ENCODE data around the gene ANKRD44. TPM values are rescaled to one million over a fixed set of nuclear protein-coding genes. Genes with fewer than 3 reads are reported as not detected.

The ANKRD44 gene
- total and polyA plus RNA-seq, 12 donors: 1.1 to 20.1 (median 6.9) TPM

DNA sequence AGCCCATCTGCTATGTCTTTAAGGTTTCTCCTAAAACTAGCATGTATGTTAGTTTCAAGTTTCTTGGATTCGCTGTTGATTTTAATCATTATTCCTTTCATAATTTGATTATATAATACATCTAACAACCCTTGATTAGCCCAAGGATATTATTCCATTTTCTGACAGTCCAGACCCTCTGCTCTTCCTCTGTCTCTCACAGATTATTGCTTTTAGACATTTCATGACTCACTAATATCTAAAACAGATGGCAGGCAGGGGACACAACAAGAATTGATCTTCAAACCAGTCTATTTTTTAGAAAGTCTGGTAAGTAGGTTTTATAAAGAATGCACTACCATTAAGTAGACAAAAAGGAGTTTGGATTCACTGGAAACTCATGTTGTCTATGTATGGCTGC is 162.2 kb downstream of the ANKRD44 start:
- peaks cover 0 to 59% (median 7%) of the 10 kb centered on the region in 9 donors for H3K4me1 ChIP-seq
- intact Hi-C loops (cut with DNase I): no loop called here

DNA sequence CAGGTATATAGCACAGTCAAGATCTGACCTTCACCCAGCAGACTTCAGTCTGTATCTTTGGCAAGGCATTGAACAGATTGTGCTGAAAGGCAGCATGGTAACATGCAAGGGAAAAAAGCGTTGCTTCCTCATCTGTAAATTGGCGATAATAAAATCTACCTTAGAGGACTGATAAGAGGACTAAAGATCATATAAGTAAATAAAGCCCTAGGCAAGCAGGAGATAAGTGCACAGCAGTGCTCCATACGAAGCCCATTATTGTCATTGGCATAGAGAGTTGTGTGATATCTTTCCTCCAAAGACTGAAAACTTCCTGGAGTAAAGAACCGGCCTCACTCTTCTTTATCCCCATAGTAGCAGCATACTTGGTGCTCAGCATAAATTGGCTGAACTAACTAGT is 162.6 kb downstream of the ANKRD44 start:
- intact Hi-C loops (cut with DNase I): no loop called here

More for the DNA sequence above, 162.2 kb downstream of the ANKRD44 start:
- TF ChIP-seq, protein P1, sequence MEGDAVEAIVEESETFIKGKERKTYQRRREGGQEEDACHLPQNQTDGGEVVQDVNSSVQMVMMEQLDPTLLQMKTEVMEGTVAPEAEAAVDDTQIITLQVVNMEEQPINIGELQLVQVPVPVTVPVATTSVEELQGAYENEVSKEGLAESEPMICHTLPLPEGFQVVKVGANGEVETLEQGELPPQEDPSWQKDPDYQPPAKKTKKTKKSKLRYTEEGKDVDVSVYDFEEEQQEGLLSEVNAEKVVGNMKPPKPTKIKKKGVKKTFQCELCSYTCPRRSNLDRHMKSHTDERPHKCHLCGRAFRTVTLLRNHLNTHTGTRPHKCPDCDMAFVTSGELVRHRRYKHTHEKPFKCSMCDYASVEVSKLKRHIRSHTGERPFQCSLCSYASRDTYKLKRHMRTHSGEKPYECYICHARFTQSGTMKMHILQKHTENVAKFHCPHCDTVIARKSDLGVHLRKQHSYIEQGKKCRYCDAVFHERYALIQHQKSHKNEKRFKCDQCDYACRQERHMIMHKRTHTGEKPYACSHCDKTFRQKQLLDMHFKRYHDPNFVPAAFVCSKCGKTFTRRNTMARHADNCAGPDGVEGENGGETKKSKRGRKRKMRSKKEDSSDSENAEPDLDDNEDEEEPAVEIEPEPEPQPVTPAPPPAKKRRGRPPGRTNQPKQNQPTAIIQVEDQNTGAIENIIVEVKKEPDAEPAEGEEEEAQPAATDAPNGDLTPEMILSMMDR (IDR thresholded peaks at IDR 0.05): no peak
- ATAC-seq (no peak), DNase-seq (no peak)
- Histone ChIP-seq H3K9me3 (no peaks in the 10 kb centered on the region), H3K27ac (no peak overlapping the region), H3K27me3 (no peaks in the 10 kb centered on the region), H3K36me3 (peaks cover 0 to 8% (median 0%) of the 10 kb centered on the region in 9 donors), H3K4me3 (no peak overlapping the region)
- WGBS, 2 donors: 79 to 84% methylated on average over 1 of the region's 1 CpG

DNA sequence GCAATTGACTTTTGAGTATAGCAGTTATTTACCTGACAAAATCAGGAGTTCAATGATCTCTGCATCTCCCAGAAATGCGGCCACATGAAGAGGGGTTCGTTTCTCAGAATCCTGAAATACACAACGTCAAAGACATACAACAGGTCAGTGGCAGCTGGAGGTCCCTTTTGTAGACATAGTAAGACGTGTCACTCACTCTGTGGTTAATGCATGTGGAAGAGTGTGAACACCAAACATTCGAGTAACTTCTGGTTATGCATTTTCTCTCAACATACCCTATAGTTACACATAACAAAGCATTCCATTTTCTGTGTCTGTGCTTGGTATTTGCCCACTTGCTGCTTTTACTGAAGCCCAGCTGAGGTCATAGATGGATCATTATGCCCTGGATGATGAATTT is 163.6 kb downstream of the ANKRD44 start:
- H3K36me3 ChIP-seq: peaks cover 0 to 8% (median 0%) of the 10 kb centered on the region in 9 donors
- DNase-seq (no peak), ATAC-seq (no peak)
- H3K27ac ChIP-seq: no peak overlapping the region
- no peaks in the 10 kb centered on the region for H3K27me3 ChIP-seq
- no peak overlapping the region for H3K4me3 ChIP-seq
- no peaks in the 10 kb centered on the region for H3K9me3 ChIP-seq
- 72 to 74% methylated on average over 5 of the region's 5 CpGs for WGBS, 2 donors
- H3K4me1 ChIP-seq: peaks cover 0 to 54% (median under 1%) of the 10 kb centered on the region in 9 donors
- intact Hi-C loops (cut with DNase I): no loop called here
- TF ChIP-seq, protein P1 (IDR thresholded peaks at IDR 0.05): no peak

More for the DNA sequence above, 162.6 kb downstream of the ANKRD44 start:
- H3K9me3 ChIP-seq: no peaks in the 10 kb centered on the region
- H3K36me3 ChIP-seq: peaks cover 0 to 8% (median 0%) of the 10 kb centered on the region in 9 donors
- 86 to 90% methylated on average over 4 of the region's 4 CpGs for WGBS, 2 donors
- DNase-seq: no peak
- TF ChIP-seq, protein P1 (IDR thresholded peaks at IDR 0.05): no peak
- ATAC-seq: no peak
- no peak overlapping the region for H3K4me3 ChIP-seq
- H3K27ac ChIP-seq: no peak overlapping the region
- H3K27me3 ChIP-seq: no peaks in the 10 kb centered on the region
- peaks cover 0 to 55% (median 7%) of the 10 kb centered on the region in 9 donors for H3K4me1 ChIP-seq

DNA sequence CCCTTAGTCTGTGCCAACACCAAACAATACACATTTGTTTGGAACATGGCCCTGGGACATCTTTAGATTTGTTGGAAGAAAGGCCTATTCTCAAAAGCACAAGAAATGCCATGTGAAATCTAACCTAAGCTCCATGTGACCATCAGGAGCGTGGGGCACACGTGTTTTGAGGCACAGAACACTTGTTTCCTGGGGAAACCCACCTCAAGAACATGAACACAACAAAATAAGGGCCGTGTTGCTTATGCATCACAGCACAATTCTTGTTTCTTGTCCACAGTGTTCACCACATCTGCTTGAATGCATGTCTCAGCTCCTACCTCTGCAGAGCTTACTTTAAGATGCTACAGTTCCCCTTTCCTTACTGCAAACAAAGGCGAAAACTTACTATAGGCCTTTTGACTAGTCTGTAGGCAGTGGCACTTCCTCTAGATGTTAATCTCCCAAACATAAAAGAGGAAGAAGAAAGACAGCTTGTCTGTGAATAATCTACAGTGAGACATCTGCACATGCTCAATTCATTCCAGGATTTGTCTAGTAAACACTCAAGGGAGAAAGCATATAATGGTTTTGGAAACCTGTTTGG is 165.0 kb downstream of the ANKRD44 start:
- no peak for DNase-seq
- Histone ChIP-seq H3K27ac (peak overlapping the region in 1 of 10 donors; percentile 17), H3K36me3 (peaks cover 0 to 8% (median 0%) of the 10 kb centered on the region in 9 donors), H3K9me3 (no peaks in the 10 kb centered on the region), H3K27me3 (no peaks in the 10 kb centered on the region), H3K4me3 (no peak overlapping the region), H3K4me1 (peaks cover 0 to 57% (median 0%) of the 10 kb centered on the region in 9 donors)
- TF ChIP-seq, protein P1 (IDR thresholded peaks at IDR 0.05): no peak
- ATAC-seq: peak in 4 of 8 donors; percentile 14 to 58 (median 43)
- intact Hi-C loops (cut with DNase I): no loop called here
- WGBS, 2 donors: 72 to 79% methylated on average over 4 of the region's 4 CpGs
